ENCODE measurements around the gene STYXL1.
"Not testable (repeated sequence)": the region's sequence is repeated elsewhere in the genome, so short reads cannot be mapped to it uniquely, and the experiment has no call there.

Gene STYXL1

GRCh38 chr7:76065016-76065612 is 17.3 kb upstream of the STYXL1 start:
- peak; percentile 46 for DNase-seq

DNA sequence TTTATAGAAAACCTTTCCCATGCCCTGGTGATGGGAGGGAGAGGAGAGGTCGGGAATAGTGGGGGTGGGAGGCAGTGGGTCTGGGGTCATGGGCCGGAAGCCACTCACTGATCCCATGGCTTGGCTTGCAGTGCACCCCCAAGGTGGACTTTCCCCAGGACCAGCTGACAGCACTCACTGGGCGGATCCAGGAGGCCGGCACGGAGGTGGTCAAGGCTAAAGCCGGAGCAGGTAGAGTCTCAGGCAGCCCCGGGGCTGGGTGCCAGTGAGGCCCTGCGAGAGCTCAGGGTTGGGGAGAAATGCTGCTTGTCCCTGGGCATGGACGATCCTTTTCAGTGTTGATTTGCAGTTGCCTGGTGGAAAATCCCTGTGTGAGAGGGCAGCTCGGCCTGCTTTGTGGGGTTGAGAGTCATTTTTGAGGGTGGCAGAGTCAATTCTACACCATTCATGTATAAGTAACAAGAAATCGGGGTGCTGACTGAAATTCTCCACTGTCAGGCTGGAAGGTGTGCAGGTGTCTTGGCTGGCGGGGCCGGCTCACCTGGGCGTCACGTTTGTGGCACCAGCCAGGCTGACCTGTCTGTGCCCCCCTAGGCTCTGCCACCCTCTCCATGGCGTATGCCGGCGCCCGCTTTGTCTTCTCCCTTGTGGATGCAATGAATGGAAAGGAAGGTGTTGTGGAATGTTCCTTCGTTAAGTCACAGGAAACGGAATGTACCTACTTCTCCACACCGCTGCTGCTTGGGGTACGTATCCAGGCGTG is 16.6 kb upstream of the STYXL1 start:
- no peak for DNase-seq

DNA sequence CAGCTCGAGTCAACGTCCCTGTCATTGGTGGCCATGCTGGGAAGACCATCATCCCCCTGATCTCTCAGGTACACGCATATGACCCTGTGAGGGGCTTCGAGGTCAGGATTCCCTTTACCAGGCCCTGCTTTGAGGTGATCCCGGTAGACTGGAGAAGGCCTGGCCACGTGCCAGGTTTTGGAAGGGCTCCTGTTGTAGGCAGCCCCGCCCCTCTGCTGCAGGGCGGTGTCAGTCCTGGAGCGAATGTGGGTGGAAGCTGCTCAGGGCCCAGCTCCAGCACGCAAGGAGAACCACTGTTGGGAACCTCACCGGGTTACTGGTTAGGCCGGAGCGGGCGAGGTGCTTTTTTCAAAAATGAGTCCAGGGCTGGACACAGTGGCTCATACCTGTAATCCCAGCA is 15.7 kb upstream of the STYXL1 start:
- DNase-seq = no peak

DNA sequence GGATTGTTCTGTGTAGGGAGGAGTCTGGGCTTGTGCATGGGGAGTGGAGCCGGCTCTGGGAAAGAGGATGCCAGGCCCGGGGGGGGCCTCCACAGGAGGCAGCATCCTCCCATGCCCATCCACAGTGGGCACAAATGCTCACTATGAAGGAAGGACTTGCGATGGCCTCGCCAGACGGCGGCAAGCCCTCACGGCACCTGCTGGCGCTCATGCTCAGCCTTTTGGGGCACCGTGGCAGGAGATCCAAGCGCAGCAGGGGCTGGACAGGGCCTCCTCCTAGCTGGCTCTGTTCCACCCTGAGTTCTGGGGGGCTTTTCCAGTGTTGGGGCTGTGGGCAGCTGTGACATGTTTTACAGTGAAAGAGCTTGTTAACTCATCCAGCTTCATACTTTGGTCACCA is 15.3 kb upstream of the STYXL1 start:
- DNase-seq = no peak

DNA sequence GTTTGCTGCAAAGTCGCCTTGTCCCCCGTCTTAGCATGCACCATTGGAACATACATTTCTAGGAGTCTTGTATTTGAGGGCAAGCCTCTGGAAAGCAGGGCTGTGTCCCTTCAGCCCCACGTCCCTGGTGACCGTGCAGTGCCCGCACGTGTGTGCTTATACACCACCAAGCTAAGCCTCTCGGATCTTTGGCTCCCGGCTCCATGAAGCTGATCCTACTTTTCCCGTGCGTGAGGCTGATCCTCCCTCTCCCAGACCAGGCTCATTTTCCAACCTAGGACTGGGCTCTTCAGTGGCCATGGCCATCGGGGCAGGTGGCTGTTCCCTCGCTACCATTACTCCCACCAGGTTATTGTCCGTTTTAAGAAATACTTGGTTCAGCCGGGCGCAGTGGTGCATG is 14.5 kb upstream of the STYXL1 start:
- no peak for DNase-seq

GRCh38 chr7:76060842-76061241 is 13.0 kb upstream of the STYXL1 start:
- no peak for DNase-seq

- DNase-seq = not testable (repeated sequence)
These were observed 10.9 kb upstream of the STYXL1 start for GRCh38 chr7:76058745-76059144.

- no peak for DNase-seq
These were observed 10.0 kb upstream of the STYXL1 start for GRCh38 chr7:76057813-76058145.

GRCh38 chr7:76057103-76057812 is 9.5 kb upstream of the STYXL1 start:
- no peak for DNase-seq

- no peak for DNase-seq
These were observed 8.4 kb upstream of the STYXL1 start for GRCh38 chr7:76056241-76056640.

GRCh38 chr7:76054123-76055120 is 6.6 kb upstream of the STYXL1 start:
- DNase-seq = no peak

DNA sequence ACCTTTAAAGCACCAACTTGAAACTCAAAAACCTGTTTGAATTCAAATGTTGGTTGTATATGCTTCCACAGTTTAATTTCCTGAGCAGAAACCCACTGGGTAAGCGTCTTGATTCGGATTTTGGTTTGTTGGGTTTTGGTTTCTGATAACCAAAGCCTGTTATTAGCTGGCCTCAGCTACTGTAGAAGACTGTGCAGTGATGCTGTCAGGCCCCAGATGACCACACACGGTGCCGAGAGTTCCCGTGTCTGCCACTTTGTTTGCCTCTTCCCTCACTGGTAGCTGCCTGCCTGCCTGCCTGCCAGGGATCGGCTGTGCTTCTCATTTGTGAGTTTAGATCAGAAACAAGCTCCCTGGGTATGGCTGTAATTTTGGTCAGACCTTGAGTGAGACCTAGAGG is 5.7 kb upstream of the STYXL1 start:
- no peak for DNase-seq

DNA sequence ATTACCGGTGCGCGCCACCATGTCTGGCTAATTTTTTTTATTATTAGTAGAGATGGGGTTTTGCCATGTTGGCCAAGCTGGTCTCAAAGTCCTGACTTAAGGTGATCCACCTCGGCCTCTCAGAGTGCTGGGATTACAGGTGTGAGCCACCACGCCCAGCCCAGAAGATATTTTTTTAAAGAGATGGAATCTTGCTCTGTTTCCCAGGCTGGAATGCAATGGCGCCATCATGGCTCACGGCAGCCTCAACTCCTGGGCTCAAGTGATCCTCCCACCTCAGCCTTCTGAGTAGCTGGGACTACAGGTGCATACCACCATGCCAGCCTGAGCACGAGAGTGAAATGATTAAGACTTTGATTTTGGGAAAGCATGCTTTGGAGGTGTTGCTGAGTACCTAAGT is 4.9 kb upstream of the STYXL1 start:
- DNase-seq = not testable (repeated sequence)

GRCh38 chr7:76051840-76052239 is 4.0 kb upstream of the STYXL1 start:
- DNase-seq = no peak

DNA sequence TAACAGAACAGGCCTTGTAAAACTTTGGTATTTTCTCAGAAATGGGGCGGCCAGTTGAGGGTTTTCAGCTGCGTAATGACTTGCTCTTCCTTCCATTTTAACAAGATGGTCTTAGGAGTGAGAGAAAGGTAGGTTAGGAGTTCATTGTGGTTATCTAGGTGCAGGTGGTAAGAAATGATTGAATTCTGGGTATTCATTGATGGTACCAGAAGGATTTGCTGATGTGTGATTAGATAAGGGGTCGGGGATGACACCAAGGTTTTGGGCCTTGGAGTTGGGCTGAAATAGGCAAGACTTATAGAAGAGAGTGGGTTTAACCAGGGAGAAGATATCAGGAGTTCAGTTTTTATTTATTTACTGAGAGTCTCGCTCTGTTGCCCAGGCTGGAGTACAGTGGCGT is 2.7 kb upstream of the STYXL1 start:
- DNase-seq = no peak

DNA sequence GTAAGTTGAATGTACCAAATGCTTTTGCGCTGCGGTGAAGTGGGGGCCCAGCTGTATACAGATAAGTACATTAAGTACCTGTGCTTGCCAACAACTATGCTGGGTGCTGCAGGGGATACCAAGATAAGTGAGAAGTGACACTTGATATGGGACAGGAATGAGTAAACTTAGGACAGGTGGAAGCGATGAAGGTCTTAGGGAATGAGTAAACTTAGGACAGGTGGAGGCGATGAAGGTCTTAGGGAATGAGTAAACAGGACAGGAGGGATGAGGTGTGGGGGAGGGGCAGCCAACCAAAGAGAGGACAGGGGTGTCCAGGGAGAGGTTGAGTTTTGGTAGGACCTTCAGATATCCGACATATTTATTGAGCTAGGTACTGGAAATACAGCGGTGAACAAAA is 1.5 kb upstream of the STYXL1 start:
- DNase-seq = no peak

GRCh38 chr7:76048668-76048988 is 828 bp upstream of the STYXL1 start:
- peak; percentile 36 for DNase-seq

GRCh38 chr7:76047305-76047810 is 442 bp downstream of the STYXL1 start:
- no peak for DNase-seq

DNA sequence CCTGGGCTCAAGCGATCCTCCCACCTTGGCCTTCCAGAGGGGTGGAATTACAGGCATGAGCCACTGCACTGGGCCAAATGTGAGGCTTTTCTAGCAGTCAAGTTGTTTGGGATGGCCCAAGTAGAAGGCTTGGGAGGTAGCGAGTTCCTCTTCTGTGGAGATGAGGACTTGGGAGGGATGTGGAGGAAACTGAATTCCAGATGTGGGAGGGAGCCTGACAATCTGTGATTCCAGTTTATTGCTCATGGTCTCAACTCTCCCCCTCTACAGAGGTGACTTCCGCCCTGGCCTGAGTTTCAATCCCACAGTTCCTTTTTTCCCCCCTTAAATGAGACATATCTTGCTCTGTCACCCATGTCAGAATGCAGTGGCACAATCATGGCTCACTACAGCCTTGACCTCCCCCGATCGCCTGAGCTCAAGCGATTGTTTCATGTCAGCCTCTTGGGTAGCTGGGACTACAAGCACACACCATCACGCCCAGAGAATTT is 3.4 kb downstream of the STYXL1 start:
- no peak for DNase-seq

DNA sequence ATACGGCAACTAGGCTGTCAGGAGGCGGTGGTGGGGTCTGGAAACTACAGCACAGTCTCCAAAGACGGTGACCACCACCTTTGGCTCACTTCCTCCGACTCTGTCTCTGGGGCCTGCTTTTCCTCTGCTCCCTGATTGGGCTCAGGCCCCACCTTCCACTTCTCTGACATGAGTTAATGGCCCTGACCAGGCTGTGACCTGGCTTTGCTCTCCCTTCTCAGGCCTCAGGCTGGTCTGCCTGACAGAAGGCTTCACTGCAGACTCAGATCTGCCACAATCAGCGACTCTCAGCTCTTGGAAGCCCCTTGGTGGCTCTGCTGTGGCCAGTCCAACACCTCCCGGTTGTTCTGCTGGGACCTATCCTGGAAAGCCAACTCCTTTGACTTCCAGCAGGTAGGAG is 7.7 kb downstream of the STYXL1 start:
- DNase-seq = no peak

GRCh38 chr7:76037310-76037709 is 10.5 kb downstream of the STYXL1 start:
- no peak for DNase-seq

DNA sequence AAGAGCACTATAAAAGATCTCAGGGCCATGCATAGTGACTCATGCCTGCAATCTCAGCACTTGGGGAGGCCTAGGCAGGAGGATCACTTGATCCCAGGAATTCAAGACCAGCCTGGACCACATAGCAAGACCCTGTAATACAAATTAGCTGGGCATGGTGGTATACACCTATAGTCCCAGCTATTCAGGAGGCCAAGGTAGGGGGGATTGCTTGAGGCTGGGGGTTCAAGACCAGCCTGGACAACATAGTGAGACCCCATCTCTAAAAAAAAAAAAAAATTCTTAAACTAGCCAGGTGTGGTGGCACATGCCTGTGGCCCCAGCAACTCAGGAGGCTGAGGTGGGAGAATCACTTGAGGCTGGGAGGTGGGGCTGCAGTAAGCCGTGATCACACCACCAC is 15.8 kb downstream of the STYXL1 start:
- DNase-seq = no peak

GRCh38 chr7:76029682-76030081 is 18.1 kb downstream of the STYXL1 start:
- DNase-seq = not testable (repeated sequence)
